GM23248 (cell line): ENCODE results near the gene RHOT2. TPM values are rescaled to one million over a fixed set of nuclear protein-coding genes. Genes with fewer than 3 reads are reported as not detected.

ENCODE experiments used
- DNase-seq: peaks from one replicate; pipeline ENCODE4 v3.0.0-alpha.2; 2015
- H2AFZ ChIP-seq: fragments of 200-600 bp; sonication (generic); 2 replicates; pipeline ENCODE4 v1.6.1; 2016; ENCODE audit warnings: antibody characterized with exemption
- H3F3A ChIP-seq: fragments of 200-600 bp; sonication (generic); 2 replicates; pipeline ENCODE4 v1.6.1; 2016; ENCODE audit warnings: mild to moderate bottlenecking, antibody characterized with exemption, mixed run types; ENCODE audit not compliant: insufficient read depth
- H3K27ac ChIP-seq: fragments of 200-600 bp; sonication (generic); 2 replicates; pipeline ENCODE4 v1.5.1; 2016; ENCODE audit warnings: mild to moderate bottlenecking
- H3K27me3 ChIP-seq: fragments of 200-600 bp; sonication (generic); replicated peaks from 2 replicates; pipeline ENCODE4 v1.6.1; 2016; ENCODE audit warnings: mild to moderate bottlenecking; ENCODE audit not compliant: insufficient read depth
- H3K36me3 ChIP-seq: fragments of 200-600 bp; sonication (generic); 2 replicates; pipeline ENCODE4 v1.6.1; 2016; ENCODE audit warnings: low read depth, mild to moderate bottlenecking
- H3K4me1 ChIP-seq: fragments of 200-600 bp; sonication (generic); 2 replicates; pipeline ENCODE4 v1.6.1; 2016; ENCODE audit warnings: mild to moderate bottlenecking; ENCODE audit not compliant: insufficient read depth
- H3K4me2 ChIP-seq: fragments of 200-600 bp; sonication (generic); one replicate; pipeline ENCODE4 v1.6.1; 2016; ENCODE audit warnings: mild to moderate bottlenecking; ENCODE audit not compliant: unreplicated experiment
- H3K4me3 ChIP-seq: fragments of 200-600 bp; sonication (generic); 2 replicates; pipeline ENCODE4 v1.5.1; 2016; ENCODE audit warnings: mild to moderate bottlenecking
- H3K79me2 ChIP-seq: fragments of 200-600 bp; sonication (generic); 2 replicates; pipeline ENCODE4 v1.6.1; 2016; ENCODE audit warnings: mild to moderate bottlenecking; ENCODE audit not compliant: insufficient read depth
- H3K9ac ChIP-seq: fragments of 200-600 bp; sonication (generic); 2 replicates; pipeline ENCODE4 v1.6.1; 2016; ENCODE audit warnings: mild to moderate bottlenecking
- H3K9me2 ChIP-seq: fragments of 200-600 bp; sonication (generic); 2 replicates; pipeline ENCODE4 v1.6.1; 2016; ENCODE audit warnings: mixed run types, mild to moderate bottlenecking, moderate library complexity; ENCODE audit not compliant: insufficient read depth
- H3K9me3 ChIP-seq: fragments of 200-600 bp; sonication (generic); one replicate; pipeline ENCODE4 v1.6.1; 2017; ENCODE audit warnings: low read depth
- H4K20me1 ChIP-seq: fragments of 200-600 bp; sonication (generic); 2 replicates; pipeline ENCODE4 v1.6.0; 2016; ENCODE audit not compliant: insufficient read depth
- EZH2 ChIP-seq: fragments of 200-600 bp; sonication (generic); IDR thresholded peaks from 2 replicates; pipeline ENCODE4 v1.6.1; 2018; ENCODE audit warnings: antibody characterized with exemption, mild to moderate bottlenecking; ENCODE audit not compliant: insufficient read depth, poor library complexity, severe bottlenecking
- EZH2phosphoT487 ChIP-seq: fragments of 200-600 bp; sonication (generic); IDR thresholded peaks from 2 replicates; pipeline ENCODE4 v1.6.1; 2018; ENCODE audit warnings: antibody characterized with exemption, moderate library complexity, mild to moderate bottlenecking, low read depth; ENCODE audit not compliant: insufficient read depth
- WGBS, 2 experiments: methylation state at CpG; one replicate each; pipeline ENCODE4 v1.1.6; 2015 to 2017; ENCODE audit warnings: low lambda C conversion rate in 2 of 2, low coverage in 1 of 2; ENCODE audit errors: missing lambda C conversion rate in 2 of 2; 5-methylcytosine and 5-hydroxymethylcytosine counted together
- in situ Hi-C: fragments of 300-500 bp; cut with MboI; formaldehyde crosslinking; loops from 2 replicates; pipeline ENCODE4 v1.15.0; 2020
- polyA plus RNA-seq: library from polyadenylated mRNA; unstranded; fragments of >200 nt; fragmentation: Nextera tagmentation; extraction: Ambion mirVana; gene quantifications from 2 replicates; pipeline ENCODE4 v1.2.1, GENCODE V29; 2016
- total RNA-seq: library from RNA; depleted of rRNA; stranded (reverse); fragments of >200 nt; shearing (Covaris generic); gene quantifications from 2 replicates; pipeline ENCODE4 v1.2.3, GENCODE V29; 2014

The RHOT2 gene
- total and polyA plus RNA-seq, 2 experiments from 2014 or later = 65.9 to 70.0 TPM

DNA sequence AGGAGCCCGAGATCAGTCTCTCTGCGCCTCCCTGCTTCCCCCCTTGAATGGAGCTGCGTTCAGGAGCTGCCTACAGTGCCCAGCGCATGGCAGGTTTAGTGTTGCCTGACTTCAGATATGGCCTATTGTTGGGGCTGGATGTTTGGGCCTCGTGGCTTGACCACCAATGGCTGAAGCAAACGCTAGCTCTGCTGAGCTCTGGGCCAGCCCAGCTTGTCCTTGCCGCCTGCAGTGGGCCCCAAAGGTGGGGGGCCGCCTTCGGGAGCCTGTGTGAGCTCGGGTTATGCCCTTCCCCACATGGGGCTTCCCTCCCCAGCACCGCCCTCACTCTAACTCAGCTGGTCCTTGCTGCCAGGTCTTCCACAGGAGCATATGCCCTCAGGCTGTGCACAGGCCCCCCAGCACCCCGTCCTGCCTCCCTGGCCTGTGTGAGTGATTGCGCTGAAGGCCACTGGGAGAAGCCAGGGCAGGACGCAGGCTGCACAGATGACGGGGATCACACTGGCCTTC is 29.8 kb upstream of the RHOT2 start:
- Histone ChIP-seq H3K4me2 (no peak overlapping the region), H2AFZ (no peak overlapping the region), H3K36me3 (no peaks in the 10 kb centered on the region), H3K9me2 (no peaks in the 10 kb centered on the region), H3K79me2 (peaks cover 19% of the 10 kb centered on the region), H3K9ac (no peak overlapping the region), H3K27ac (no peak overlapping the region), H4K20me1 (no peaks in the 10 kb centered on the region), H3F3A (peaks cover 9% of the 10 kb centered on the region), H3K4me3 (no peak overlapping the region), H3K4me1 (0 out of 2 replicates have a peak, but pooled peaks cover 6% of the 10 kb centered on the region), H3K27me3 (no peaks in the 10 kb centered on the region), H3K9me3 (no peaks in the 10 kb centered on the region)
- TF ChIP-seq EZH2 (no peak), EZH2phosphoT487 (no peak)
- in situ Hi-C loops = no loop called here
- WGBS, 2 experiments = 80 to 83% methylated on average over 15 of the region's 15 CpGs
- no peak for DNase-seq

DNA sequence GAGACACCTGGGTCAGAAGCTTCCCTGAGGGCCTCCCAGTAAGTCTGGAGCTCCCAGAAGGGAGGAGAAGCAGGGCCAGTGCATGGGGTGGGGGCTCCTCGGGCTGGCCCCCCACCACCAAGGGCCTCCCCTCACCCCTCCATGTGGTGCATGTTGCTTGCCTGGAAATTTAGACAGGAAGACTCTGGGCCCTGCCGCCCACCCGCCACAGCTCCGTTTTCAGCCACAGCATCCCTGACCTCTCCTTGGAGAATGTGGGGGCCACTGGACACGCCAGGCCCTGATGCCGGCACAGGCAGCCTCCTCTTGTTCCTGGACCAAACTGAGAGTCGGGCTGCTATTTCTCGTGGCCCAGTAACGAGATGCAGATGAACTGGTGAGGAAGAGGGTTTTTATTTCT is 29.1 kb upstream of the RHOT2 start:
- no peak for DNase-seq
- H3K9me2 ChIP-seq = no peaks in the 10 kb centered on the region
- no peaks in the 10 kb centered on the region for H4K20me1 ChIP-seq
- WGBS, 2 experiments = 56 to 63% methylated on average over 9 of the region's 9 CpGs
- no peak overlapping the region for H3K4me2 ChIP-seq
- H3K9me3 ChIP-seq = no peaks in the 10 kb centered on the region
- H3K4me3 ChIP-seq = no peak overlapping the region
- H3K79me2 ChIP-seq = peaks cover 19% of the 10 kb centered on the region
- no peak overlapping the region for H3K9ac ChIP-seq
- no peaks in the 10 kb centered on the region for H3K36me3 ChIP-seq
- TF ChIP-seq EZH2phosphoT487 = no peak
- TF ChIP-seq EZH2 = no peak
- no peak overlapping the region for H3K27ac ChIP-seq
- H2AFZ ChIP-seq = no peak overlapping the region
- in situ Hi-C loops = no loop called here
- peaks cover 9% of the 10 kb centered on the region for H3F3A ChIP-seq
- H3K27me3 ChIP-seq = no peaks in the 10 kb centered on the region
- H3K4me1 ChIP-seq = 0 out of 2 replicates have a peak, but pooled peaks cover 6% of the 10 kb centered on the region

DNA sequence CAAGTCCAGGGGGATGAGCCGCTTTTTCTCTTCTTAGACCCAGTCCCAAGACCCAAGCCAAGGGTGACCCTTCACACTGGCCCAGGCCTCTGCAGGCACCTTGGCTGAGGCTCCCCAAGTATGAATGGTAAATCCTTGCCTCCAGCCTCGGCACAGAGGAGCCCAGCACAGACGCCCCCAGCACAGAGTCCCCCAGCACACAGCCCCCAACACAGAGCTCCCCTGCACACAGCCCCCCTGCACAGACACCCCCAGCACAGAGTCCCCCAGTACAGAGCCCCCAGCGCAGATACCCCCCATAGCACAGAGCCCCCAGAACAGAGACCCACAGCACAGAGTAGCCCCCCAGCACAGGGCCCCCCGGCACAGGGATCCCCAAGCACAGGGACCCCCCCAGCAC is 27.3 kb upstream of the RHOT2 start:
- no peaks in the 10 kb centered on the region for H3K9me3 ChIP-seq
- H2AFZ ChIP-seq = no peak overlapping the region
- H3K4me1 ChIP-seq = 0 out of 2 replicates have a peak, but pooled peaks cover 4% of the 10 kb centered on the region
- H4K20me1 ChIP-seq = no peaks in the 10 kb centered on the region
- peaks cover 7% of the 10 kb centered on the region; the same call in 1 of the 2 replicates for H3K79me2 ChIP-seq
- H3K4me2 ChIP-seq = no peak overlapping the region
- H3K27ac ChIP-seq = no peak overlapping the region
- no peaks in the 10 kb centered on the region for H3K27me3 ChIP-seq
- no peak overlapping the region for H3K9ac ChIP-seq
- TF ChIP-seq EZH2 (no peak), EZH2phosphoT487 (no peak)
- 77 to 91% methylated on average over 3 of the region's 5 CpGs for WGBS, 2 experiments
- DNase-seq = no peak
- H3K4me3 ChIP-seq = no peak overlapping the region
- peaks cover 9% of the 10 kb centered on the region for H3F3A ChIP-seq
- no peaks in the 10 kb centered on the region for H3K36me3 ChIP-seq
- H3K9me2 ChIP-seq = no peaks in the 10 kb centered on the region
- in situ Hi-C loops = no loop called here

DNA sequence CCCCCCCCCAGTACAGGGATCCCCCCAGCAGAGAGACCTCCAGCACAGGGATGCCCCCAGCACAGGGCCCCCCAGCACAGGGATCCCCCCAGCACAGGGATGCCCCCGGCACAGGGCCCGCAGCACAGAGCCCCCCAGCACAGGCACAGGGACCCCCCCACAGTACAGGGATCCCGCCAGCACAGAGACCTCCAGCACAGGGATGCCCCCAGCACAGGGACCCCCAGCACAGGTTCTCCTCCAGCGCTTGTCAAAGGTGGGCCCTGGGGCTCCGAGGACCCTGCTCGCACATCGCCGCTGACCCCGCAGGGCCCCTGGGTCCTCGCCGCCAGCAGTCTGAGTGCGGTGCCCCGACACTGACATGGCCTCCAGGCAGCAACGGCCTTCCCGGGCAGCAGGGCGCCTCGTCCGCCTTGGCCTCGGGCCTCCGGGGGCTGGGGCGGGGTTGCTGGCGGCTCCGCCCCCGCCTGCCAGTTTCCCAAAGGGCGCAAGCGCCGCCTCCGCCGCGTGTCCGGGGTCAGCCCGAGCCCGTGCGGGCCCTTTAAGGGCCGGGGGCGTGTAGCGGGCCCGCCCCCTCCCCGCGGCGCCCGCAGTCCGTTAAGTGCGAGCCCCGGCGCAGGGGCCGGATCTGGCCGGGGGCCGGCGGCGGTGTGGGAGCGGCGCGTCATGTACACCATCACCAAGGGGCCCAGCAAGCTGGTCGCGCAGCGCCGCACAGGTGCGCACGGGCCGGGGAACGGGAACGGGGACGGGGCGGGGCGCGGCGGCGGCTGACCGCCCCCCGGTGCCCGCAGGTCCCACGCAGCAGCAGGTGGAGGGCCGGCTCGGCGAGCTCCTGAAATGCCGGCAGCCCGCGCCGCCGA is 26.4 kb upstream of the RHOT2 start, which contains the start of gene MCRIP2:
Gene MCRIP2 (plus strand): TSS at position 503 of the 863 bp plus-strand sequence. CDS start 164 bp downstream, at position 667.
- in situ Hi-C loops = no loop called here
- Histone ChIP-seq H3F3A (peaks cover 9% of the 10 kb centered on the region), H3K79me2 (0 out of 2 replicates have a peak, but pooled peaks cover 5% of the 10 kb centered on the region), H3K9ac (peak within 1 kb of the TSS; percentile 80), H3K4me2 (peak within 1 kb of the TSS; percentile 79), H3K9me2 (no peaks in the 10 kb centered on the region), H4K20me1 (no peaks in the 10 kb centered on the region), H3K9me3 (no peaks in the 10 kb centered on the region), H3K27ac (no peak within 1 kb of the TSS), H2AFZ (peak within 1 kb of the TSS; percentile 72), H3K36me3 (no peaks in the 10 kb centered on the region), H3K4me3 (peak within 1 kb of the TSS; percentile 76), H3K4me1 (0 out of 2 replicates have a peak, but pooled peaks cover 4% of the 10 kb centered on the region), H3K27me3 (no peaks in the 10 kb centered on the region)
- DNase-seq = peak; percentile 88
- WGBS, 2 experiments = 2 to 6% methylated on average over 44 to 48 of the region's 81 CpGs
- TF ChIP-seq EZH2 (no peak), EZH2phosphoT487 (no peak)
